GM21786 (cell line): ENCODE data around the gene DLK2.
"Not testable (repeated sequence)": the region's sequence is repeated elsewhere in the genome, so short reads cannot be mapped to it uniquely, and the experiment has no call there.

Source experiments
- ATAC-seq: cut with Tn5 transposase; IDR thresholded peaks from one replicate; pipeline ENCODE4 v1.9.1; 2021; ENCODE audit not compliant: unreplicated experiment

Gene DLK2, protein sequence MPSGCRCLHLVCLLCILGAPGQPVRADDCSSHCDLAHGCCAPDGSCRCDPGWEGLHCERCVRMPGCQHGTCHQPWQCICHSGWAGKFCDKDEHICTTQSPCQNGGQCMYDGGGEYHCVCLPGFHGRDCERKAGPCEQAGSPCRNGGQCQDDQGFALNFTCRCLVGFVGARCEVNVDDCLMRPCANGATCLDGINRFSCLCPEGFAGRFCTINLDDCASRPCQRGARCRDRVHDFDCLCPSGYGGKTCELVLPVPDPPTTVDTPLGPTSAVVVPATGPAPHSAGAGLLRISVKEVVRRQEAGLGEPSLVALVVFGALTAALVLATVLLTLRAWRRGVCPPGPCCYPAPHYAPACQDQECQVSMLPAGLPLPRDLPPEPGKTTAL

DNA sequence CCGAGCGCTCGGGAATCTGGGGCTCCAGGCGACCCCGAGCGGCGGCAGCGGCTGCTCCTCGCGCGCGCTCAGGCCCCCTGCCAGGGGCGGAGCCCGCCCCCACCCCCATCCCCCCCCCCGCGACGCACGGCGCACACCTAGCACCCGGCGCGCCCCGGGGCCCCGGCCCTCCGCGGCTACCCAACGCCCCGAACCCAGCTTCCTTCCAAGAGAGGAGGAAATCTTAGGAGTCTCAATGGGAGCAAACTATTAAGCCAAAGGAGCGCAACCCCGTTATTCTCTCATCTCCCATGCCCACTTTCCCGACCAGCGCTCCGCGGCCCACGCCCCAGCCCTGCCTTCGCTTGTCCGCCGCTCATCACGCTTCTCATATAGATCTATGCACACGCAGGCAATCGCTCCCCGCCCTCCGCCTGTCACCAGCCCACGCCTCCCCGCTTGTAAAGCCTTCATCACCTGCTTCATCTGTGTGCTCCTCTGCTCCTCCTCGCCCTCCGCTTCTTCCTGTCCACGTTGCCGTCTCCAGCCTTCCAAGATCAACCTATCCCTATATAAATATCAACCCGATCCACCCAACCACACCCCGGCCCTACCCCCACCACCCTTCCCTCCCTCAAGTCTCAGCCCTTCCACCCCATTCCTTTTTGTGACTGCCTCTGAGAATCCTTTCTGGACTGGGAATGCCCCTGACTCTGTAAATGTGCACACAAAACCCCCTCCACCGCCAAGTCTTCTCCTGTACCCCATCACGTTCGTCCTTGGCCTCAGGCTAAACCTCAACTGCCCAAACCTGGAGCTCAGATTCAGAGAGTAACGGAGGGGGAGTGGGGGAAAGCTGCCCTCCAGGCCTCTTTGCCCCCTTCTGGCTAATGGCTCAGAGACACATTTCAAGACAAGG lies at the start of gene DLK2:
Gene DLK2, minus strand, starts transcription at position 18 of the 898 bp plus-strand sequence. CDS start 723 bp downstream, outside the sequence.
- peak; percentile 17 for ATAC-seq

DNA sequence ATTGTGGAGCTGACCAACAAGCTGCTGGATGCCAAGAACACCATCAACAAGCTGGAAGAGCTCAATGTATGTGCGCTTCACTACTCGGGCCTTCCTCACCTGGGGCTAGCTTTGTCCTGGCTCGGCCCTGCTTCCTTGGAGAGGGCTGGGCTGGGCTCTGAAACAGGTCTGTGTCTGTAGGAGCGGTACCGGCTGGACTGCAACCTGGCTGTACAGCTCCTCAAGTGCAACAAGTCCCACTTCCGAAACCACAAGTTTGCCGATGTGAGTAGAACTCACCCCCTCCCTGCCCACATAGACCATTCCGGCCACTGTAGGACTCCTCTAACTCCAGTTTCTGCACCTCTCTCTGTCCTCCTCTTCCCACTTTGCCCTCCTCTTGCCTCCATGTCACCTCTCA lies 48.1 kb upstream of the DLK2 start:
- ATAC-seq: no peak

DNA sequence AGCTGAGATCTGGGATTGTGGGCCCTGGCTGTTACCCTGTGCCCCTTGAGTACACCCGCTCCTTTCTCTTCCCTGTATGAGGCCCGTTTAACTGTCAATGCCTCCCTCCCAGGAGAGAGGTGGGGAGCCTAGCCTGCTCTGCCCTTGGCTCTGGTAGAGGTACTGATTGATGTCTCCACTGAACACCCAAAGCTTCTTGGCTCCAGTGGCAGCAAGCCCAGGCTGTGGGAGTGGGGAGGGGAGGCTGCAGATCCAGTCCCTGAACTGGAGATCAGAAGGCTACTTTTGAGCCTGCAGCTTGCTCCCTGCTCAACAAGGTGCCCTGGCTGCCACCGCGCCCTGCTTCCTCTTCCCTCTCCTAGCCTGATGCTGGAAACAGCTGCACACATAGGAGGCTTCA lies 47.3 kb upstream of the DLK2 start:
- ATAC-seq: no peak

DNA sequence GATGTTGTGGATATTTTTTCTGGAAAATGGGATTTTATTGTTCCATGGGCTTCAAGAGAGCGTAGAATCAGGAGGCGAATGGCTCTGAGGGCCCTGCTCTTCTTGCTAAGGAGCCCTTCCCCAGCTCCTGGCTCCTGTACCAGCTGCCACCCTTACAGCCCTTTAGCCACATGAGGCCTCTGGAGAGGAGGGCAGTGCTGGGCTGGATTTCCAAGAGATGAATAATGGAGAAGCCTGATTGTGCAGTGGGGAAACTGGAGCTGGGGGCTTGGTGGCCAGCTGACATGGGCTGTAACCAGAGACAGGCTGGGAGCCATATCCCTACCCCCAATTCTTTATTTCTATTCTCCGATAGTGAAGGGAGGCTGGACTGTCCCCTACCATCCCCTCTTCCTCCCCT lies 45.6 kb upstream of the DLK2 start:
- ATAC-seq: no peak

DNA sequence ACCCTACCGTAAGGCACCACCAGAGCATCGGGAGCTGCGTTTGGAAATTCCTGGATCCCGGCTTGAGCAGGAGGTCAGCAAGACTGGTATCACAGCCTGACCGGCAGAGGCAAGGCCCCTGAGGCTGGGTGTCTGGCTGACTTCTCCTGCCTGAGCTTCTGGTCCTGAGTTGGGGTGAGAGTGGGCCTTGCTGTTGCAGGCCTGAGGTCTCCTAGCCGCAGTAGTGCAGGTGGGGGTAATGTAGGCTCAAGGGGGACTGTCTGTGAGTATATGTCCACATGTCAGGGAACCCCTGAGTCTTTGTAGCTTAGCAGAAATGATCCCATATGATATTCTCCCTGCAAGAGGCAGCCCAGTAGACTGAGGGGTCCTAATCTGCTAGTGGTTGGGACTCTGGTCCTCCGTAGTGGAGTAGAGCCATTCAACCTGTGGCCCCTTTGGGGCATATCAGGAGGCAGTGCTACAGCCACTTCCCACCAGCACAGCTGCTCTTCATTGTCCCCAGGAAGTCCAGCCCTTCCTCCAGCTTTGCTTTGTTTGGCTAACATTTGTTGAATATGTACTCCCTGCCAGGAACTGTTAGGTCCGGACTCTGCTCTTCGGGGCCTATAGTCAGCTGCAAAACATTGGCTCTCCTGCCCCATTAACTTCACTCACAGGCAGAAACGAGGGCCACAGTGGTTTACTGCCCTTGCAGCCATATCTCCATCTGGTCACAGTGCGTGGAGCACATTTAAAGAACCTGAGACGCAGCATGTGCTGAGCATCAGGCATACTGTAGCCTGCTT lies 43.9 kb upstream of the DLK2 start:
- no peak for ATAC-seq

DNA sequence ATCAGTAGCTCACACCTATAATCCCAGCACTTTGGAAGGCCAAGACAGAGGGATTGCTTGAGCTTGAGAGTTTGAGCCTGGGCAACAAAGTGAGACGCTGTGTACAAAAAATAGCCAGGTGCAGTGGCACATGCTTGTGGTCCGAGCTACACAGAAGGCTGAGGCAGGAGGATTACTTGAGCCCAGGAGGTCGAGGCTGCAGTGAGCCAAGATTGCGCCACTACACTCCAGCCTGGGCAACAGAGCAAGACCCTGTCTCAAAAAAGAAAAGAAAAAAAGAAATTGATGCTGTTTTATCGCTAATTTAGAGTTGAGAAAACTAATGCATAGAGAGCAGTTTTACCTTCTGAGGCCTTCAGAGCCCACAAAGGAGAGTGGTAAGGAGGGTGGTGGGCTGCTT lies 42.9 kb upstream of the DLK2 start:
- ATAC-seq: not testable (repeated sequence)

DNA sequence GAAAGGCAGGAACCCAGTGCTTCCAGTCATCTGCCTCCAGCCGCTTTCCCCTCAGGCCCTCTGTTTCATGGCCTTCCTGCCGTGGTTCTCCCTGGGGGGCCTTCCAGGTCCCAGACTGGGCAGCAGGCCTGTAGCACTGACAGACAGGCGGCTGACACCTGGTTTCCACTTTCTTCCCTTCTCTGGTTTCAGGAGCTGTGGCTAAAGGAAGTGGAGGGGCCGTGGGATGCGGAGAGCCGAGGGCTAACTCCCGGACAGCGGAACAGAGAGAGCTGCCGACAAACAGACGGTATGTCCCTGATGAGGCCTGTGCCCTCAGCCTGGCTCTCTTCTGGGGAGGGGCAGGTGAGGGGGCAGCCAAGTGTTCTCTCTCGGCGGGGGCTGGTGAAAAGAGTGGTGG lies 42.3 kb upstream of the DLK2 start:
- ATAC-seq: no peak

DNA sequence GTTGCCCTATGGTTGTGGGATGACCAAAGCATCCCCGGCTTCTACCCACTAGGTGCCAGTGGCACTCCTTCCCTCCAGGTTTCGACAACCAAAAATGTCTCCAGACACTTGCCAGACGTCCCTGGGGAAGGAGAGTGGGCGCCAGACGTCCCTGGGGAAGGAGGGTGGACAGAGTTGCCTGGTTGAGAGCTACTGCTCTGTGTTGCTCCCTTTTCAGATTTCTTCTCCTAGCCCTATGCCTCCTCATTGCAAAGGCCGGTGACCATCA lies 41.7 kb upstream of the DLK2 start:
- ATAC-seq: no peak

DNA sequence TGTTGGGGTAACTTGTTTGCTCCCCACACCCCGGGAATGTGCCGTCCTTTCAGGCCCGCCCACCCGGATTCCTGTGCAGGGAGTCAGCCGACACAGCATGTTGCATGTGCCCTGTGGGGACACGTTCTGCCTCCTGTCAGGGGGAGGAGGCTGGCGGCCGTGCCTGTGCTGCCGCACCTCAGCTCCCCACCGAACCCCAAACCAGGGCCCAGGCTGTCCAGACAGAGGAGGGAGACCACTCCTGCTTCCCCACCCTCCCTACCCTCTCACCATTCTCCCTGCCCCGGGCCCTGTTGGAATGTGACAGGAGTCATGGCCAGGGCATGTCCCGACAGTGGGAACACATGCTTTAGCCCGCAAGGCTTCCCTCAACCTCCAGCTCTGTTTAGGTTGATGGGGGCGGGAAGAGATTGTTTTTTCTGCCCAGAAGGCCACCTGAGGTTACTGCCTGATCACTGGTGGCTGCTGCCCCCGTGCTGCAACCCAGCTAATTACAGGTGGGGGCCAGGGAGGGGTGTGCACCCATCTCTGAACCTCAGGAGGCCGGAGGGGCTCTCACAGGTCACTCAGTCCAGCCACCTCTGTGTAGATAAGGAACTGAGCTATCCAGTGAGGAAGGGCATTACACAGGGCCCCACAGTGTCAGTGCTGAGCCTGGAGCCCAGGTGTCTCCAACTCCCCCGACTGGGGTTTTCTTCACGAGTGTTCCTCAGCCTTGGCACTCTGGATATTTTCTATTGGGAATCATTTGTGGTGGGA lies 41.2 kb upstream of the DLK2 start:
- no peak for ATAC-seq

DNA sequence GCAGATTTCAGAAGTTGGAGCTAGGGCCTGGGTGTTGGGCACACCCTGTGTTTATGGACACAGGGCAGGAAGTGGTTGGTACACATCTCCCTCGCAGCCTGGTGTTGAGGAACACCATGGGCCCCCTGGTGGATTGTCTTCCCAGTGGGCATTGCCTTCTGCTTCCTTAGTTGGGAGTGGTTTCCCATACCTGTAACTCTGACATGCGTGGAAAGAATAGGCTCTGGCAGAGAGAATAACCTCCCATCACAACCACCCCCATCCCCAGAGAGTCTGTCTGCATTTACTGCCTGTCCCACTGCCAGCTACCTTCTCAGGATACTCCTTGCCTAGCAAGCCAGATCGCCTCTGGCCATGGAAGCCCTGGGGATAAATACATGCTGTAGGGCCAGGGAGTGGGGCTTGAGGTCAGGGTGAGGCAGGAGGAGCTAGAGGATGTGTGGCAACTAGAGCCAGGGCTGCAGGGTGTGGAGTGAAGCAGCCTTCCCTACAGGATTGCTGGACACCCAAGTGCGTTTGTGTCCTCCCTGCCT lies 40.1 kb upstream of the DLK2 start:
- no peak for ATAC-seq

DNA sequence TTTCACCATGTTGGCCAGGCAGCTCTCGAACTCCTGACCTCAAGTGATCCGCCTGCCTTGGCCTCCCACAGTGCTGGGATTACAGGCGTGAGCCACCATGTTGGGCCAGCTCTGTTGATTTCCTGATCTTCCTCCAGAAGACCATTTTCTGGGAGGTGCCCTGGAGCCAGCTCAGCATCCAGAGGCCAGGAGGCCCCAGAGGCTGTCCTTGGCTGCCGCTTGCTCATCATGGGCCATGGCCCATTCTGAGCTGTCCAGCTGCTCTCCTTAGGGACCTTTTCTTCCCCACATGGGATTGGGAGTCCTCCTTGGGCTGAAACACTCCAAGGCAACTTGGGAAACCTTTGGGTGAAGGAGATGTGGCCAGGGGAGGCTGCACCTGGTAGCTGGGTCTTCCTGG lies 39.4 kb upstream of the DLK2 start:
- ATAC-seq: no peak

DNA sequence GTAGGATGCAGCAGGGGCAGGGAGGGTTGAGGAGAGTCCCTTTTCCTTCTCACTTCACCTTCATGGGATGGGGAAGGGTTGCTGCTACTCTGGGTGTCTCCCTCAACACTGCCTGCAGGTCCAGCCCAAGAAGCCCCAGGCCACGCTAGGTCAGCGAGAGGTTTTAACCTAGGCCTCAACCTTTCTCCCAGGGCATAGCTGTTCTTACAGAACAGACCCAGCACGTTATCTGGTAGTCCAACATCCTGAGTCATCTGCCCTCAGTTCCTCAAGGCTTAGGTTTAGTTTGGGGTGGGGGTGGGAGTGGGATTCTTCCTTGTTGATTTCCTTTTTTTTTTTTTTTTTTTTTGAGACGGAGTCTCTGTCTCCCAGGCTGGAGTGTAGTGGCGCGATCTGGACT lies 39.0 kb upstream of the DLK2 start:
- no peak for ATAC-seq

DNA sequence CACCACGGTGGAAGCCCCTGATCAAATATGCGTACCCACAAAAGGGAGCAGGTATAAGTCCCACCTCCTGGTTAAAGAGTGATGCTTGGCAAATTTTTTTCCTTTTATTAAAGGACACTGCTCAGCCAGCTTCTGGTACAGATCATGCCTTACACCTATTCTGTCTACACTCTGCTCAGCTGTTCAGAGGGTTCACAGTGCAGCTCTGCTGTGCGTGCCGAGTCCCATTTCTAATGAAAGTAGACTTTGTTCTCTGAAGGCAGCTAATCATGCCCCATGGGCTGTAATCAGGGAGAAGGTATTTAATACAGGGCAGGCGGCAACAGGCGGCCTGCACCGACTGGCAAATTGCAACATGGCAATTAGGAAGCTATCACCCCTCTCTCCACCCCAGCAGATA lies 38.5 kb upstream of the DLK2 start:
- ATAC-seq: no peak

DNA sequence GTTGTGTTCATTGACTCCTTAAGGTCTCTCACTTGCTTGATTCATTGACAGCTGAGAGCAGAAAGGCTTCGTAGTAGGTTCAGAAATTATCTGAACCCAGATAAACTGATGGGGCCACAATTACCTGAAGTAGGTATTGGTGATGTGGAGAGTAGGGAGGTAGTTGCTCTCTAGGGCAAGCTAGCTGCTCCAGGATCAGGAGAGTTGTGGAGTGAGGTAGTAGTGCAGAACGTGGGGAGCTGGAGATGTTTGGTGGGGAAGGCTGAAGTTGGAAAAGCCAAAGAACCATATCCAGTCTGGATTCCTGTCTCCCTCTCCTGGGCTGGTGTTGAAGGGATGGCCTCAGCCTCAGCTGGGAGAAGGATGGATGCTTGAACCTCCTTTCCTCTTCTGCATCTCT lies 37.9 kb upstream of the DLK2 start:
- no peak for ATAC-seq

DNA sequence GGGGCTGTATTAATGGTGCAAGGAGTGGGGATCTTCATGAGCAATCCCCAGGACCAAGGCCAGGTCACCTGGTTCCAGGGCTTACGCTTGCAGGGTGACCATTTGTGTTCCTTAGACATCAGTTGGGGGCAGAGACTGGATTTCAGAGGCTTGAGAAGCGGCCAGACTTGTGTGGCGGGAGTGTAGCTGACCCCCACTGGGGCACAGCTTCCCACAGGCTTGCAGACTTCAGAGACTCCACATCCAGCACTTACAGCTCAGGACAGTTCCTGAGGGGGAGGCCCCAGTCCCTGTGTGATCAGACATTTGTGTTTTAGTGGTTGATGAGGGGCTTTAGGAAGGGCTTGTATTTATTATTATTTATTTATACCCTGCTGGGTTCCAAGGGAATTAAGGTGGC lies 37.3 kb upstream of the DLK2 start:
- no peak for ATAC-seq

DNA sequence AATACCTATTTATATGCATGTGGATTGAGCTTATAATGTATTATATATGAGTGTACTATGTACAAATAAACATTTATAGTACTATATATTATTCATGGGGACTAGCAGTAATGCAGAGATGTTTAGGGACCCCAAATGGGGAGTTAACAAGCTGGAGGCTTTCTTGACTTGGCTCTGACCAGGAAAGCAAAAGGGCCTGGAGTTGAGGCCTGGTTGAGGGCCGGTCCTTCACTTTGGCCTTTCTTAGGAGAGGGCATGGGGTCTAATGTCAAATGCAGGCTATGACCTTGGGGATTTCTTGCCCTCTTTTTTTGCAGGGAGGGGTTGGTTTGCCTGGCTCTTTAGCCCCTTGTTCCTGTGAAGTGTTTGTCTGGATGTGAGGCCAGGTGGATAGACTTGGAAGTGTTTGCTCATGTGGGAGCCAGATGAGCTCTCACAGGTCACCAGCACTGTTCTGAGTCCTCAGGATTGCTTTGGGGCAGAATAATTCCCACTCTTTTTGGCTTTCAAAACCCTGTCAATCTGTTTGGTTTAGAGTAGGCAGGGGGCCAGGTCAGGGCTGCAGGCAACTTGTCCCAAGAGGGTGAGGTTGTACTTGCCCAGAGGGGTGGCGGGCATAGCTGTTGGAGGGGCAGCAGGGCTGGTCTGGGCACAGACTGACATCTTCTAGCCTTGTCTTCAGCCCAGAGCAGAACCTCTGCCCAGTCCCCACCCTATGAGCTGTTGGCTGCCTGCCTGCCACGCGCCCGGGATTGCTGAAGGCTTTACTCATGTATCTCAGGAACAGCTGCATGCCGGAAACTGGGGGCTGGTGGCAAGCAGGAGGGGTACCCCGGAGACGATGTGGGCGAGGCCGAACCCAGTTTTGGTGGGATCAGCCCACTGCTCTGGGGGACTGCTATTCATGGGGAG lies 36.7 kb upstream of the DLK2 start:
- no peak for ATAC-seq

DNA sequence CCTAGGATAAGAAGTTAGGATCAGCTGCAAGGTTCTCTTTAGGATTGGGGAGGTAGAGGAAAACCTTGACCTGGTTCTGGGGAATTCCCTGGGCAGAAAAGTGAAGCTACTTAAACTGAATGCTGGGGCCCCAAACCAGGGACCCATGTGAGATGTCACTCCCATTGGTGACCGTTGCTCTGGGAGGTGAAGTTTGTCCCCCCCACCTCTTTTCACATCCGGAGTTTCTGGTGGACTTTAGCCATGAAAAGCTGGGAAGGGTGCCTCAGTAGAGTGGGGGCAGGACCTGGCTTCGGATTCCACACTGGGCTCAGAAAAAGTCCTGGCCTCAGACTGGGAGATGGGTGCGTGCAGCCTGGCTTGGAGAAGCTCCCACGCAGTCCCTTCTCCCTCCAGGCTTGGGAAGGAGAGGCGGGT lies 35.2 kb upstream of the DLK2 start:
- no peak for ATAC-seq

DNA sequence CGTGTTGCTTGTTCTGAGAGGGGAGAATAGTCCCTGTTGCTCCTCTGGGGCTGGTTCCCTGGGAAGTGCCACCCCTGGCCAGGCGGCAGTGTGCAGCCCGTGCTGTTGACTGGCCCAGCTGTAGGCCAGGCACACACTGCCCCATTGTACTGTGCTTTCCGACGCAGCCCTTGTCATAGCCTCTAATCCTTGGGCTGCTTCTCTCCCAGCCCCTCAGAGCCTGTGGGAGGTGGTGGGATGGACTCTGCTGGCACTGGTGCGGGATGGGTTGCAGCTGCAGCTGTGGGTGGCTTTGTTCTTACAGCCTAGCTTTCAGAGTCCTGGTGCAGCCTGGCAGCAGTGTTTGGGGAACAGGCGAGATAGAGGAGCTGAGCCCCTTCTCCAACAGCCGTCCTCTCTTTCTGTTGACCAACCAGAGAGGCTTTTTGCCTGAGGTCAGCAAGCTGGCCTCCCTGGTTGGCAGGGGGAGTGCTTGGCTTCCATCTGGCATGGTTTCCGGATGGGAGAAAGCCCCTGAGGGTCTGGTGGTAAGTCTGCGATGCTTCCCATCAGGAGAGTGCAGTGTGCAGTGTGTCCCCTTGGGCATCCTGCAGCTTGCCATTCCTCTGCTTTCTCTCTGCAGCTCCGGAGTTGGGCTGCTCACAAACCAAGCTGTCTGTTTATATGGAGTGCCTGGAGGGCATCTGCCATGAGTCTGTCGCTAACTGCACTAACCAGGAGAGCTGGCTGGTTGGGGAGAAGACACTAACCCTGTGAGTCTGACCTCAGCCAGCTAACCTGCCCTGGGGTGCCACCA lies 34.1 kb upstream of the DLK2 start:
- ATAC-seq: no peak
